T-helper 1 cell (primary cell): ENCODE data around the gene TGFBR3L.

Source experiments
- DNase-seq, 5 donors: peaks; one replicate each; pipeline ENCODE4 v3.0.0-alpha.2; 2012 to 2020

The TGFBR3L gene

DNA sequence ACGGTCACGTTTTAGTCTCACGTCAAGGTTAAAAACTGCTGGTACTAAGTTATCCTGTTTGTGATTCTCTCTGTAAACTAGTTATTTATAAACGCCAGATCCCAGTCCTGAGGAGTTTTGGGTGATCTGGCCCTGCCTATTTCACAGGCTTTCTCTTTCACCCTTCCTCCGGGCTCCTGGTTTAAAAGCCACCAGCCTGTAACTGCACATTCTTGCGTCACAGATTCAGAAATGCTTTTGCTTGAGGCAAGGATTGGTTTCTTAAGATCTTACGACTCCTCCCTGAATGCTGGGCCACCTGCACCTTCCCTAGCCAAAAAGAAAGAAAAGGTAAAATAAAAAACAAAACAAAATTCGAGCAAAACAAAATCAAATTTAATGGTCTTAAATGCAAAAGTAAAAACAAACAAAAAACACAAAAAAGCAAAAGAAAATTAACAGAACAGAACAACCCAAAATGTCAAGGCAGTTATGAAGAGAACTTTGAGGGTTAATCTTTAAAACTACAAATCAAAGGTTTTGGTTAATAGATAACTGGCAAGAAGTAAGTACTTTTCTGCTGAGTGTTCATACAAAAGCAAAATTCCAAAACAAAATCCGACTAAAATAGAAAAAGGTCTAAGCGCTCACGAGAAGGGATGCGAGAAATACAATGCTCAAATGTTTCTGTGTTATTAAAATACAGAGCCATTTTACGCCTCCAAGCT is 47.4 kb downstream of the TGFBR3L start:
- DNase-seq: no peak

DNA sequence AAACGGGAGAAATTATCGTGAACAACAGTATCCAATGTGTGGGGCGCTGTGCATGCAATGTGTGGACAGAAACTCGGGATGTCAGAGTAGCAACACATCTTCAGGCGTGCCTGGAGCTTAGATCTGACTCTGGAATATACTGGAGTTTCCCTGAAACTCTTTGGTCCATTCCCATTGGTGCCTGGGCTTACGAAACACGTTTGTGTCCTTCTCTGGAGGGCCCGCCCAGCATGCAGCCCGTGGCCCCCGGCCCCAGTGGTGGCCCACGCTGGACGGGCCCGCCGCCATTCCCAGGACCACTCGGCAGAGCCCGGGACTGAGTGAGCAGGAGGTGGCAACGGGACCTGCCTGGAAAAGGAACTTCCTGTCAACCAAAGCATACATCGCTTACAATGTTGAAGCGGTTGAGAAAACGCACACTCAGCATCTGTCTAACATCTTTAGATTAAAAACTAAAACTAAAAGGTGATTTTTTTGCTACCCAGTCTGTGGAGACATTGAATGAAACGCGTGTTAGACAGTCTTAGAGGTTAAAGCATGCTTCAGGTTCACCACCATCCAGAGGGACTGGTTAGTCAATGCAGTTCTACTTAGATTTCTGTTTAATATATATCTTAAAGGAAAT is 48.1 kb downstream of the TGFBR3L start:
- DNase-seq: no peak

DNA sequence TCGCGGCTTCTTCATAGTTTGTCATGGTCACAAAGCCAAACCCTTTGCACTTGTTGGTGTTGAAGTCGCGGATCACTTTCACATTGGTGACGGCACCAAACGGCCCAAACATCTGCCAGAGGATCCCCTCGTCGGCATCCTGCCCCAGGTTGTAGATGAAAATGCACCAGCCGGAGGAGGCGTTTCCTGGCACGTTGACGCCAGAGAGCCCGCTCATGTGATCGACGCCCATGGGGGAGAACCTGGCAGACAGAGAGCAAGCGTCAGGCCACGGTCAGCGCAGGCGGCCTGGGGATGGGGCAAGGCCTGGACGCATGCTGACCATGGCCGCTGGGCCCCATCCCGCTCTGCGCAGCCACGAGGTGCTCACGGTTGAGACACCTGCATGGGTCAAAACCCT is 48.9 kb downstream of the TGFBR3L start:
- no peak for DNase-seq

DNA sequence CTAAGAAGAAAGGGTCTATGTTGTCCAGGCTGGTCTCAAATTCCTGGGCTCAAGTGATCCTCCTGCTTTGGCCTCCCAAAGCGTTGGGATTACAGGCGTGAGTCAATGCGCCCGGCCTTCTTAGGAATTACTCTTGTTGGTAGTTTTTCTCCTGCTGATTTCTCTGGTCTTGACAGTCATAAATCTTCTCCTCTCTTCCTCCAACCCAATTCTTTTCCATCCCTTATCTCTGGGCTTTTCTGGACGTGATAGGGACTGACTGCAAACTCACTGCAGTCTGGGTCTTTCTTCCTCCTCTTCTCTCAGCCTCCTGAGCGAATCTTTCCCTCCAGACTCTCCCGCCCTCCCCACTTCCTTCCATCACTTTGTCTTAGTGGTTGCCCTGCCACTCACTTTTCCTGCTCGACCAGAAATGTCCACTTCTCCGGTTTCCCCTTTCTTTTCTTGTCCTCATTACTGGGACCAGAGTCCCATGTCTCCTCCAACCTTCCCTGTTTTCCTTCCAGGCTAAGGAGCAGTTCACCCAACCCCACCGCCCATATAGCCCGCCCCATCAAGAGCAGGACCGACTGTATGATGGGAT is 50.7 kb downstream of the TGFBR3L start:
- DNase-seq: no peak

DNA sequence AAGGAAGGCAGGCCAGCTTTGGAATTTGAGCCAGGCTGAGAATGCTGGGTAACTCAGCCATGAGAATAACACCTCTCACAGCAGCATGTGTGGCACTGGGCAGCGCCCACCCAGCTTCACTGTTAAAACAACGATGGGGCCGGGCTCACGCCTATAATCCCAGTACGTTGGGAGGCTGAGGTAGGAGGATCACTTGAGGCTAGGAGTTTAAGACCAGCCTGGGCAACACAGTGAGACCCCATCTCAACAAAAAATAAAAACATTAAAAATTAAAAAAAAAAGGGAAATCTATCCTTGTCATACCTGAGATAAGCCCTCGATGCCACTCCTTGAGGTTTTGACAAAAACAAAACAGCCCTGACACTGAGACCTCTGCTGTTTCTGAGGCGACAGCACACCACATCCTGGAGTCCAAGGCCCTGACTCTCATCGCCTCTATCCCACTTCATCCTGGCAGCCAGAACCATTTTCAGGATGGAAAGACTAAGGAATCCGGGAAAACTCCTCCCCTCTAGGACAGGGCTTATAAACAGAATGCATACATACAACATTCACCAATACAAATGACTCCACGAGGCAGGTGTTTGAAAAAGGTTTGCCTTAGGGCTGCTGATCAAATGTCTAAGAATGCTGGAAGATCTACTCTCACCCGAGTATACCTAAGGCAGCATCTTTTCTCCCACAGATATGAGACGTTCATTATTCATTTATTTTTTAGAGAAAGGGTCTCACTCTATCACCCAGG is 51.5 kb downstream of the TGFBR3L start:
- no peak for DNase-seq

DNA sequence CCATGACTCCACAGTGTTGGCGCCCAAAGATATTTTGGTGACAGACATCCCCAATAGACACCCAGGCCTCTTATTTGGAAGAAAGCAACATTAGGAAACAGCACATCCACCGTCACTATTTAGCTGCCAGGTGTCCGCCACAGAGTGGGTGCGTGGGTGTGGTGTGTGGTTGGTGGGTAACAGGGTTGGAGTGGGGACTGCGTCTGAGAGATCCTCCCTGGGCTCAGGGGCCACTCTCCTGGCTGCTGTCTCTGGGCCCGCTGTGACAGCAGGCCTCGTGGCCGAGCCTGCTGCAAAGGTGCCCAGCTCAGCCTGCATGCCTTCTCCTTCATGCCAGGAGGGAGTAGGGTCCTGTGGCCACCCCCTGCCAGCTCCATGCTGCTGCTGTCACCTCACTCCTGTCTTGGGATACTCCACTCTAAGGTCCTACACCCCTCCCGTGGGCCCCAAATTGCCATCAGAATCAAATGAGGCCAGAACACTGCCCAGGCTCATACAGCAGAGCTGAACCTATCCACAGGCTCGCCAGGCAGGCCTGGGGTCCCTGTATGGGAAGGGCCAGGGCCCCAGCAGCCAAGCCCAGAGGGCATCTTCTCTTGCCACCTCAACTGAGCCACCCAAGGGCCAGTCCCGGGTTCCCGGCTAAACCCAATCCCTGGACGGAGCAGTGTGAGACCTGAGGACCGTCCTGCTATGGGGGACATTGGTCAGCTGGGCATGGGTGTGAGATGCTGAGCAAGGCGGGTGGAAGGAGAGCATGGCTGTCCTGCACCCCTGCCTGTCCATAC is 53.6 kb downstream of the TGFBR3L start:
- no peak for DNase-seq
